OCI-LY7 (cell line): Measurements from ENCODE around the gene TUBGCP5. TPM values are rescaled to one million over a fixed set of nuclear protein-coding genes. Genes with fewer than 3 reads are reported as not detected.
"Not testable (repeated sequence)": the region's sequence is repeated elsewhere in the genome, so short reads cannot be mapped to it uniquely, and the experiment has no call there.

ENCODE experiments used
- BruUV-seq: library from RNA; stranded (reverse); fragments of 400-500 nt; replicated peaks from 2 replicates; lab custom pipeline; 2021; lab: Mats Ljungman, UMichigan
- CTCF ChIA-PET: fragments of 300-600 bp; sonication (Branson Sonifier 250); formaldehyde crosslinking; loops from one replicate; lab custom pipeline; 2022; ENCODE audit warnings: antibody characterized with exemption; ENCODE audit not compliant: unreplicated experiment; lab: Charles Lee
- POLR2A ChIA-PET: fragments of 300-600 bp; sonication (Branson Sonifier 250); formaldehyde crosslinking; loops from one replicate; lab custom pipeline; 2022; ENCODE audit warnings: antibody characterized with exemption; lab: Charles Lee
- DNase-seq: peaks from one replicate; pipeline ENCODE4 v3.0.0-alpha.2; 2015; ENCODE audit warnings: low spot score
- H2AFZ ChIP-seq: fragments of 200-600 bp; sonication (generic), shearing (Covaris generic); 2 replicates; pipeline ENCODE4 v1.6.1; 2014; ENCODE audit warnings: mild to moderate bottlenecking, antibody characterized with exemption, low read length, moderate library complexity
- H3K27ac ChIP-seq: fragments of 200-600 bp; sonication (generic); 2 replicates; pipeline ENCODE4 v1.5.1; 2014; ENCODE audit warnings: mixed run types, low read depth, mild to moderate bottlenecking, moderate library complexity, low read length, inconsistent platforms; ENCODE audit not compliant: poor library complexity, severe bottlenecking
- H3K36me3 ChIP-seq: fragments of 200-600 bp; sonication (generic); 2 replicates; pipeline ENCODE4 v1.6.1; 2014; ENCODE audit warnings: mild to moderate bottlenecking, antibody characterized with exemption, low read length, moderate library complexity, mixed read lengths; ENCODE audit not compliant: insufficient read depth
- H3K4me1 ChIP-seq: fragments of 200-600 bp; sonication (generic); 2 replicates; pipeline ENCODE4 v1.5.1; 2014; ENCODE audit warnings: mild to moderate bottlenecking, low read length; ENCODE audit not compliant: insufficient read depth, poor library complexity, severe bottlenecking
- H3K4me2 ChIP-seq: fragments of 200-600 bp; sonication (generic); 2 replicates; pipeline ENCODE4 v1.6.1; 2014; ENCODE audit warnings: mild to moderate bottlenecking, low read length
- H3K4me3 ChIP-seq: fragments of 200-600 bp; sonication (generic); 2 replicates; pipeline ENCODE4 v1.5.1; 2014; ENCODE audit warnings: mild to moderate bottlenecking, low read depth, low read length; ENCODE audit not compliant: poor library complexity, severe bottlenecking
- H3K79me2 ChIP-seq: fragments of 200-600 bp; sonication (generic); 2 replicates; pipeline ENCODE4 v1.6.1; 2016; ENCODE audit warnings: low read depth, mild to moderate bottlenecking, low read length, moderate library complexity, mixed read lengths; ENCODE audit not compliant: insufficient read depth
- H3K9me2 ChIP-seq: fragments of 200-600 bp; sonication (generic); 2 replicates; pipeline ENCODE4 v1.6.1; 2016; ENCODE audit warnings: mild to moderate bottlenecking, low read length, mixed read lengths; ENCODE audit not compliant: insufficient read depth
- H3K9me3 ChIP-seq: fragments of 200-600 bp; sonication (generic); 2 replicates; pipeline ENCODE4 v1.6.1; 2014; ENCODE audit warnings: mild to moderate bottlenecking, mixed run types, low read length, mixed read lengths
- H4K20me1 ChIP-seq: fragments of 200-600 bp; sonication (generic); 2 replicates; pipeline ENCODE4 v1.6.1; 2014; ENCODE audit warnings: mild to moderate bottlenecking, antibody characterized with exemption, low read length, moderate library complexity, mixed read lengths; ENCODE audit not compliant: insufficient read depth
- CTCF ChIP-seq: fragments of 200-600 bp; sonication (generic); conservative IDR thresholded peaks from 2 replicates; pipeline ENCODE4 v1.5.1; 2014; ENCODE audit warnings: mild to moderate bottlenecking, antibody characterized with exemption, low read length, moderate library complexity, mixed read lengths
- EZH2phosphoT487 ChIP-seq: fragments of 200-600 bp; sonication (generic); IDR thresholded peaks from 2 replicates; pipeline ENCODE4 v1.6.1; 2018; ENCODE audit warnings: low read depth, borderline replicate concordance, mild to moderate bottlenecking, mixed run types, antibody characterized with exemption, low read length, moderate library complexity, mixed read lengths
- intact Hi-C: fragments of 100-400 bp; cut with micrococcal nuclease; formaldehyde crosslinking; loops from one replicate; pipeline ENCODE4 v1.10.0; 2022; ENCODE audit not compliant: unreplicated experiment
- total RNA-seq, 2 experiments: library from RNA; depleted of rRNA in 1 of 2; stranded (reverse); fragments of >200 nt in 1 of 2; shearing (Covaris generic) in 1 of 2; gene quantifications; 2 replicates each; pipeline ENCODE4 v1.2.3, GENCODE V29; 2014 to 2022

TUBGCP5 gene
- total RNA-seq, 2 experiments from 2014 or later: 30.9 to 36.3 TPM

GRCh38 chr15:23052522-23052921 is 13.2 kb upstream of the TUBGCP5 start:
- no peaks in the 10 kb centered on the region for H4K20me1 ChIP-seq
- BruUV-seq: no TSS peak
- H3K4me1 ChIP-seq: no peaks in the 10 kb centered on the region
- no peak overlapping the region for H3K4me3 ChIP-seq
- H2AFZ ChIP-seq: no peak overlapping the region
- H3K27ac ChIP-seq: no peak overlapping the region
- H3K36me3 ChIP-seq: no peaks in the 10 kb centered on the region
- H3K4me2 ChIP-seq: no peak overlapping the region
- CTCF ChIA-PET: no interaction called here
- H3K79me2 ChIP-seq: no peaks in the 10 kb centered on the region
- POLR2A ChIA-PET: no interaction called here
- H3K9me2 ChIP-seq: no peaks in the 10 kb centered on the region
- DNase-seq: no peak
- no peaks in the 10 kb centered on the region for H3K9me3 ChIP-seq
- TF ChIP-seq EZH2phosphoT487: no peak
- TF ChIP-seq CTCF: no peak
- intact Hi-C loops: no loop called here

- intact Hi-C loops: no loop called here
- no peaks in the 10 kb centered on the region for H3K9me3 ChIP-seq
- H3K4me1 ChIP-seq: no peaks in the 10 kb centered on the region
- H2AFZ ChIP-seq: no peak overlapping the region
- H3K9me2 ChIP-seq: no peaks in the 10 kb centered on the region
- DNase-seq: no peak
- no peak overlapping the region for H3K4me3 ChIP-seq
- H3K79me2 ChIP-seq: no peaks in the 10 kb centered on the region
- CTCF ChIA-PET: no interaction called here
- TF ChIP-seq CTCF (no peak), EZH2phosphoT487 (no peak)
- no peaks in the 10 kb centered on the region for H3K36me3 ChIP-seq
- no TSS peak for BruUV-seq
- H3K4me2 ChIP-seq: no peak overlapping the region
- H3K27ac ChIP-seq: no peak overlapping the region
- POLR2A ChIA-PET: no interaction called here
- no peaks in the 10 kb centered on the region for H4K20me1 ChIP-seq
These were observed 11.3 kb upstream of the TUBGCP5 start for GRCh38 chr15:23050708-23051107.

- CTCF ChIA-PET: no interaction called here
- no peak for TF ChIP-seq EZH2phosphoT487
- TF ChIP-seq CTCF: no peak
- Histone ChIP-seq H3K36me3 (no peaks in the 10 kb centered on the region), H3K27ac (no peak overlapping the region), H3K79me2 (no peaks in the 10 kb centered on the region), H4K20me1 (no peaks in the 10 kb centered on the region), H3K9me3 (no peaks in the 10 kb centered on the region), H3K4me1 (no peaks in the 10 kb centered on the region), H3K4me3 (no peak overlapping the region), H3K9me2 (no peaks in the 10 kb centered on the region), H2AFZ (no peak overlapping the region), H3K4me2 (no peak overlapping the region)
- POLR2A ChIA-PET: no interaction called here
- no TSS peak for BruUV-seq
- no peak for DNase-seq
- intact Hi-C loops: no loop called here
These were observed 10.7 kb upstream of the TUBGCP5 start for GRCh38 chr15:23049984-23050628.

GRCh38 chr15:23048572-23049282 is 9.4 kb upstream of the TUBGCP5 start:
- H4K20me1 ChIP-seq, H2AFZ ChIP-seq, CTCF ChIA-PET, H3K9me3 ChIP-seq, H3K9me2 ChIP-seq, DNase-seq, intact Hi-C loops, H3K4me2 ChIP-seq, H3K27ac ChIP-seq, POLR2A ChIA-PET, H3K79me2 ChIP-seq, BruUV-seq, H3K4me3 ChIP-seq, H3K4me1 ChIP-seq, H3K36me3 ChIP-seq: not testable (repeated sequence)
